BLaER1 treated with 17β-estradiol and CSF1 and Interleukin-3, amounts not matched to agents 10 nM and 100 nM (cell line): ENCODE results near the gene IFI27L2.

Experiments used
- H3K27ac ChIP-seq, 11 experiments: shearing (Covaris generic); formaldehyde crosslinking; 2 replicates each; pipeline ENCODE4 v1.8.1; 2022
- H3K27me3 ChIP-seq, 11 experiments: shearing (Covaris generic); formaldehyde crosslinking; 2 replicates each; pipeline ENCODE4 v1.8.1; 2022
- H3K36me3 ChIP-seq, 11 experiments: shearing (Covaris generic); formaldehyde crosslinking; 2 replicates each; pipeline ENCODE4 v1.8.1; 2022
- H3K4me1 ChIP-seq, 10 experiments: shearing (Covaris generic); formaldehyde crosslinking; 2 replicates each; pipeline ENCODE4 v1.8.1; 2022
- H3K4me2 ChIP-seq, 11 experiments: shearing (Covaris generic); formaldehyde crosslinking; 2 replicates each; pipeline ENCODE4 v1.8.1; 2022
- H3K4me3 ChIP-seq, 10 experiments: shearing (Covaris generic); formaldehyde crosslinking; 2 replicates each; pipeline ENCODE4 v1.8.1; 2022
- H3K9ac ChIP-seq, 11 experiments: shearing (Covaris generic); formaldehyde crosslinking; 2 replicates each; pipeline ENCODE4 v1.8.1; 2022
- H3K9me3 ChIP-seq, 11 experiments: shearing (Covaris generic); formaldehyde crosslinking; replicated peaks in 1 of 11; 2 replicates each; pipeline ENCODE4 v1.8.1; 2022
- H4K20me1 ChIP-seq, 11 experiments: shearing (Covaris generic); formaldehyde crosslinking; 2 replicates each; pipeline ENCODE4 v1.8.1; 2022
- Cebpa-rat ChIP-seq, 11 experiments: shearing (Covaris generic); IDR thresholded peaks; 2 replicates each; pipeline ENCODE4 v1.8.1; 2022

Gene IFI27L2

DNA sequence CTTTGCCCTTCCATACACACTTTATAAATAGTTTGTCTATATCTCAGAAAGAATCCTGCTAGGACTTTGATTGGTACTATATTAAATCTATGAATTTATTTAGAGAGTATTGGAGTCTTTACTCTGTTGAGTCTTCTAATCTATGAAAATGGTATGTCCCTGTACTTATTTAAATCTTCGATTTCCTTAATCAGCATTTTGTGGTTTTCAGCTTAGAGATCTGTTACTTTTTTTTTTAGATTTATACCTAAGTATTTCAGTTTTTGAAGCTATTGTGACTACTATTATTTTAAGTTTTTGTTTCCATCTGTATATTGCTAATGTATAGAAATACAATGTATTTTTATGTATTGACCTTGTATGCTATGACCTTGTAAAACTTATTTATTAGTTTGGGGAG lies 13.4 kb upstream of the IFI27L2 start:
- Histone ChIP-seq H3K27ac (no peak overlapping the region), H3K27me3 (no peaks in the 10 kb centered on the region)
- no peak for TF ChIP-seq Cebpa-rat (IDR thresholded peaks at IDR 0.05)

DNA sequence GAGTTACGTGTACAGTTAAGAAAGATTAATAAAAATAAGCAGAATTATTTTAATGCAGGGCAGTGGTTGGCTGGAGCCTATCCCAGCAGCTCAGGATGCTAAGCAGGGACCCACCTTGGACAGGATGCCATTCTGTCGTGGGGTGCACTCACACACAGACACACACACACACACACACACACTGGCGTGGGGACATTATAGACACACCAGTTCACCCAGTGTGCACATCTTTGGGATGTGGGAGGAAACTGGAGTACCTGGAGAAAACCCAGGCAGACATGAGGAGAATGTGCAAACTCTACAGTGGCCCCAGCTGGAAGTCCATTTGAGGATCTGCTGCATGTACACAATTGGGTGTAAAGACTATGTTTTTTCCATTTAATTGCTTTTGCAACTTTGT lies 12.8 kb upstream of the IFI27L2 start:
- H3K27me3 ChIP-seq = no peaks in the 10 kb centered on the region
- no peak overlapping the region for H3K27ac ChIP-seq
- H3K9me3 ChIP-seq = no peaks in the 10 kb centered on the region
- H3K4me3 ChIP-seq = no peak overlapping the region
- H3K9ac ChIP-seq = no peak overlapping the region
- no peaks in the 10 kb centered on the region for H4K20me1 ChIP-seq
- no peak overlapping the region for H3K4me2 ChIP-seq
- no peak for TF ChIP-seq Cebpa-rat (IDR thresholded peaks at IDR 0.05)
- no peaks in the 10 kb centered on the region for H3K36me3 ChIP-seq
- H3K4me1 ChIP-seq = peaks cover 0 to 14% (median 5%) of the 10 kb centered on the region in 10 experiments; a peak in 12 of 20 replicates

More for the DNA sequence above, 13.4 kb upstream of the IFI27L2 start:
- Histone ChIP-seq H3K4me2 (no peak overlapping the region), H3K4me1 (peaks cover 0 to 14% (median 5%) of the 10 kb centered on the region in 10 experiments; a peak in 12 of 20 replicates), H3K4me3 (no peak overlapping the region), H3K36me3 (no peaks in the 10 kb centered on the region), H4K20me1 (no peaks in the 10 kb centered on the region), H3K9me3 (no peaks in the 10 kb centered on the region), H3K9ac (no peak overlapping the region)

DNA sequence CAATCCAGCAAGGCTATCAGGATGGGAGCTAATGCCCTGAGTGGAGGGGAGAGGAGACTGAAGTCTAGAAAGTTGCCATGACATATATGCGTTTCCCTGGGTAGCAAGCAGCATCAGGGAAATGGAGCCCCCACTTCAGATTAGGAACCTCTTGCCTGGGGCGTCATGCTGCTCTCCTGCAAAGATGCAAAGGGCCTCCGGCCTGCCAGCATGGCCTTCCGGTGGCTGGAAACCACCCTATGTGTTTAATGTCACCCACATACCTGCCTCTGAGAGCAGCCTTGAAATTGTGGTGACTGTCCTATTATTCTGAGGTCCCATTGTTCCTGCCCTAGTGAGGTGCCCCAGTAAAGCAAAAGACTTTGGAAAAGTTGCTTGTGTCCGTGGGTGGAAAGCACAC lies 10.0 kb upstream of the IFI27L2 start:
- H3K27ac ChIP-seq = no peak overlapping the region
- TF ChIP-seq Cebpa-rat (IDR thresholded peaks at IDR 0.05) = no peak
- H3K9me3 ChIP-seq = peaks cover 7 to 12% (median 11%) of the 10 kb centered on the region in 11 experiments; a peak in 18 of 22 replicates
- H3K36me3 ChIP-seq = no peaks in the 10 kb centered on the region
- H3K27me3 ChIP-seq = no peaks in the 10 kb centered on the region
- no peaks in the 10 kb centered on the region for H4K20me1 ChIP-seq
- H3K9ac ChIP-seq = no peak overlapping the region
- H3K4me2 ChIP-seq = no peak overlapping the region
- no peak overlapping the region for H3K4me3 ChIP-seq
- H3K4me1 ChIP-seq = peaks cover 0 to under 1% (median 0%) of the 10 kb centered on the region in 10 experiments; a peak in 4 of 20 replicates

DNA sequence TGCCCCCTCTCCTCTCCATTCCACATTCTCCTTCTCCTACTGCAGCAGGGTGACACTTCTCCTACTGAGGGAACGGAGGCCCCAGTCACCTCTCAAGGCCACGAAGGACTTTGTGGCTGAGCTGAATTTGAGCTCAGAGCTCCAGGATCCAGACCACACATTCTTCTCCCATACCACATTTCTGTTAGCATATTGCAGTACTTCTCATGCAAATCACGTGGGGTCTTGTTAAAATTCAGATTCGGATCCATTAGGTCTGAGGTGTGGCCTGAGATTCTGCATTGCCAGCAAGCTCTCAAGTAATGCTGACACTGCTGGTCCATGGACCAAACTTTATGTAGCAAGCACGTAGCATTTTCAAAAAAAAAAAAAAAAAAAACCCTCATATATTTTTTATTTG lies 9.6 kb upstream of the IFI27L2 start:
- Histone ChIP-seq H3K36me3 (no peaks in the 10 kb centered on the region), H3K9me3 (peaks cover 7 to 12% (median 11%) of the 10 kb centered on the region in 11 experiments; a peak in 18 of 22 replicates), H3K4me1 (no peaks in the 10 kb centered on the region), H3K27ac (no peak overlapping the region), H3K4me3 (no peak overlapping the region), H3K9ac (no peak overlapping the region), H3K27me3 (no peaks in the 10 kb centered on the region), H3K4me2 (no peak overlapping the region), H4K20me1 (no peaks in the 10 kb centered on the region)
- TF ChIP-seq Cebpa-rat (IDR thresholded peaks at IDR 0.05) = no peak

DNA sequence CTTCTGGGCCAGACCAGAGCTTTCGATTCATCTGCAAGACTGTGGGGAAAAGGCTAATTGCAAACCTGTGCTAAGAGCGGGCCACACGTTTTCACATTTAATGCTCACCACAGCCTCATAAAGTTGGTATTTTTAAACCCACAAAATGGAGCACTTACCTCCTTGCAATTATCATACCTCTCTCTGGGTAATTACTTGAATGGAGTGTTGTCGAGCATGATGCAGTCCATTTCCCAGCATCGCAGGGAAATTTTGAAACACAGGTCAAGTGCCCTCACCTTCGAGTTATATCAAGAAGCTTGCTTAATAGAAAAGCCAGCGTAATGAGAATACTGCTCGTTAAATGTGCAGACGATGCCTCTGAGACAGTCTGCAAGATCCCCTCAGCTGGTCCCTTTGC lies 8.8 kb upstream of the IFI27L2 start:
- Histone ChIP-seq H3K4me2 (no peak overlapping the region), H3K9me3 (peaks cover 7 to 12% (median 11%) of the 10 kb centered on the region in 11 experiments; a peak in 18 of 22 replicates), H3K4me1 (no peaks in the 10 kb centered on the region), H4K20me1 (no peaks in the 10 kb centered on the region), H3K27ac (no peak overlapping the region), H3K27me3 (no peaks in the 10 kb centered on the region), H3K9ac (no peak overlapping the region), H3K4me3 (no peak overlapping the region), H3K36me3 (no peaks in the 10 kb centered on the region)
- no peak for TF ChIP-seq Cebpa-rat (IDR thresholded peaks at IDR 0.05)

DNA sequence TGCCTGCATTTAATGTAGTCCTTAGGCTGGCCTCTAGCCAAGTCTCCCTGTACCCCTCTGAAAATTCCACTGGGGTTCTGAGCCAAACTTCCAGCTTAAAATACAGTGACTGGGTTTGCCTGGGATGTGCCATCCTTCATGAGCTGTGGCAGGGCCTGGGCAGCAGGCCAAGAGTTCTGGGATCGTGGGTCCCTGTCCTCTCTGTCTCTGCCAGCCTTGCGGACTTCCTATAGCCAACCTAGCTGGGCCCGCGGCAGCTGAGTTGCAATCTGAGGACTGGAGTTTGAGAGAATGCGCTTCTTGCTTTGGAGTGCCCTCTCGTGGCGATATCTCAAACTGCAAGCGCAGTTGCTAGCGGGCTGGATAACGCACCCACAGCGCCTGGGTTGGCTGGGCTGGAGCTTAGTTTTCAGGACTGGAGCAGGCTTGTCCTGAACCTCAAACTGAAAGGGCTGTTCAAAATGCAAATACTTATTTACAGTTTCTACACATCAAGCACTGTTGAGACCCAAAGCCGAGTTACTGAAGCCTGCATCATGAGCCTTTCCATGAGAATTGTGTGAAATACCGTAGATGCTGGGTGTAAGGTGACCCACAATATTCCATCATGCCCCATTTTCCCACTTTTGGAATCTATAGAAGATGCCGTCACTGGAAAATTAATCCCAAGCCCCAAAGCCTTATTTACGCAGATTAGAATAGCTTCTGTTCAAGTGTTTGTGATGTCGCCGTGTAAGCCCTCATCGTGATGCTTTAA lies 7.3 kb upstream of the IFI27L2 start:
- no peak for TF ChIP-seq Cebpa-rat (IDR thresholded peaks at IDR 0.05)
- Histone ChIP-seq H4K20me1 (no peaks in the 10 kb centered on the region), H3K4me1 (no peaks in the 10 kb centered on the region), H3K9ac (no peak overlapping the region), H3K27me3 (no peaks in the 10 kb centered on the region), H3K27ac (no peak overlapping the region), H3K4me2 (no peak overlapping the region), H3K9me3 (peaks cover 7 to 12% (median 11%) of the 10 kb centered on the region in 11 experiments; a peak in 18 of 22 replicates), H3K4me3 (no peak overlapping the region), H3K36me3 (no peaks in the 10 kb centered on the region)

DNA sequence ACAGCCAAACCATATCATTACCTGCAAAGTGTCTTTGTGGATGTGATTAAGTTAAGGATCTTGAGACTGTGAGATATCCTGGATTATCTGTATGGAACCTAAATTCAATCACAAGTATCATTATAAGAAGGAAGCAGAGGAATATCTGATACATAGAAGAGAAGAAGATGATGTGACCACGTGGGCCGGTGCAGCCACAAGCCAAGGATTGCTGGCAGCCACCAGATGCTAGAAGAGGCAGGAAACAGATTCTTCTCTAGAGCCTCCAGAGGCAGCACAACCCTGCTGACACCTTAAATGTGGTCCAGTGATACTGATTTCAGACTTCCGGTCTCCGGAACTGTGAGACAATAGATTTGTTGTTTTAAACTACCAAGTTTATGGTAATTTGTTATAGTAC lies 6.1 kb upstream of the IFI27L2 start:
- no peak overlapping the region for H3K27ac ChIP-seq
- H3K4me3 ChIP-seq = no peak overlapping the region
- TF ChIP-seq Cebpa-rat (IDR thresholded peaks at IDR 0.05) = no peak

DNA sequence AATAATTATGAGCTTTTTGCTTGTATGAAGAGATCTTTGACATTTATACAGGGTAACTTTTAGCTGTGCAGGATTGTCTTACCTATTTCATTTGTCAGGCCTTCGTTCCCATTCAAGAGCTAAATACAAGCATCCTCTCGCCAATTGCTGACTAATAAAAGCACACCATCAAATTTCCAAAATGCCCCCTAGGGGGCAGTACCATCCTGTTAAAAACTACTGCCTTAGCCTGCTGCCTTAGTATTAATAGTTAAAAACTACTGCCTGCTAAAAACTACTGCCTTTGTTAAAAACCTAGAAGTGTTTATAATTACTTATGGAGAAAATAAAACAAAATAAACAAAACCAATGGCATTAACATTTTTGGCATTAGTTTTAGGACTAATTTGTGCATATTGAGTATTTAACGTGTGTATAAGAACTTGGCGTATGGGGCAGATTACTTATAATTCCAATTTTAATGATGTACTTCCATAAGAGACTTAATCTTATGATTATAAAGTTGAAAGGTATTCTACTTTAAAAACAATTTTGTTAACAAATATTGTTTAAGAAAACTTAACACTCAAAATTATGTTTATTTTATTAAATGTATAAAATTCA lies 3.0 kb upstream of the IFI27L2 start:
- H3K4me3 ChIP-seq = no peak overlapping the region
- no peak for TF ChIP-seq Cebpa-rat (IDR thresholded peaks at IDR 0.05)
- H3K36me3 ChIP-seq = peaks cover 0 to 7% (median 0%) of the 10 kb centered on the region in 11 experiments; a peak in 9 of 22 replicates
- no peak overlapping the region for H3K27ac ChIP-seq
- H3K4me1 ChIP-seq = peaks cover 8 to 20% (median 18%) of the 10 kb centered on the region in 10 experiments; a peak in 19 of 20 replicates
- no peak overlapping the region for H3K9ac ChIP-seq
- no peaks in the 10 kb centered on the region for H4K20me1 ChIP-seq
- no peak overlapping the region for H3K4me2 ChIP-seq
- H3K9me3 ChIP-seq = peaks cover 7 to 12% (median 11%) of the 10 kb centered on the region in 11 experiments; a peak in 18 of 22 replicates
- no peaks in the 10 kb centered on the region for H3K27me3 ChIP-seq

More for the DNA sequence above, 6.1 kb upstream of the IFI27L2 start:
- no peak overlapping the region for H3K9ac ChIP-seq
- peaks cover 7 to 12% (median 11%) of the 10 kb centered on the region in 11 experiments; a peak in 18 of 22 replicates for H3K9me3 ChIP-seq
- no peaks in the 10 kb centered on the region for H3K27me3 ChIP-seq
- H3K4me2 ChIP-seq = no peak overlapping the region
- no peaks in the 10 kb centered on the region for H3K36me3 ChIP-seq
- H3K4me1 ChIP-seq = peaks cover 0 to 1% (median 0%) of the 10 kb centered on the region in 10 experiments; a peak in 3 of 20 replicates
- no peaks in the 10 kb centered on the region for H4K20me1 ChIP-seq

DNA sequence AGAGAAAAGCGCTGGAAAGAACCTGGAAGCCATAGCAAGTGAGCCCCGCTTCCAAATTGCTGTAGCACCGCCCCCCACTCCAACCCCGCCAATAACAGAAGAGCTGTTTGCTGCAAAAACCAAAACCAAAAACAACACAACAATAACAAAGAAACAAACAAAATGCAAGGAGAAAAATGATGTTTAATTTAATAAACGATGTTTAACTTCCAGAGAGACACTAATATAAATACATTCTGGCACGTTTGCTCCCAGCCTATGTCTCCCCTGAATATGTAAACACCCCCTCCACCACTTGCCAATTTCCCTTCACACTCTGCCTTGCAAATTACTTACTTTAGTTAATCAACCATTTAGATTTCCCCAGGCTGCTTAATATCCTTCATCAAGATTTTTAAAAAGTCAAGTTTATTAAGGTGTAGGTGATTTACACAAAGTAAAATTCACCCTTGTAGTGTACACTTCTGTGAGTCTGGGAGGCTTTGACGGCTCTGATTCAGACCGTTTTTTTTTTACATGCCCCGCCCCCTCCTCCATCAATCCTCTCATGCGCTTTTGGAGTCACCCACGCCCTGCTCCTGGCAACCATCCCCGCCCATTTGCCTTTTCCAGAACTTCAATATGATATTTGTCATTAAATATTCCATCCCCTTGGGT lies 482 bp upstream of the IFI27L2 start:
- no peak for TF ChIP-seq Cebpa-rat (IDR thresholded peaks at IDR 0.05)
- Histone ChIP-seq H3K9me3 (no peaks in the 10 kb centered on the region), H3K27ac (peak overlapping the region in 6 of 11 experiments; percentile 39 to 79 (median 64); a peak in 10 of 22 replicates), H3K27me3 (no peaks in the 10 kb centered on the region), H3K4me1 (peaks cover 8 to 30% (median 18%) of the 10 kb centered on the region in 10 experiments; a peak in 19 of 20 replicates), H3K9ac (peak overlapping the region; percentile 55 to 82 (median 73); a peak in 20 of 22 replicates), H3K4me2 (peak overlapping the region; percentile 84 to 98 (median 91)), H3K36me3 (peaks cover 0 to 25% (median 0%) of the 10 kb centered on the region in 11 experiments; a peak in 9 of 22 replicates), H3K4me3 (peak overlapping the region; percentile 56 to 75 (median 66)), H4K20me1 (no peaks in the 10 kb centered on the region; a peak in 1 of 22 replicates)
